Caco-2 (cell line): ENCODE results near the gene PAM. TPM values are rescaled to one million over a fixed set of nuclear protein-coding genes. Genes with fewer than 3 reads are reported as not detected.

Experiments used
- BruUV-seq: library from RNA; stranded (reverse); fragments of 400-500 nt; replicated peaks from 2 replicates; lab custom pipeline; 2021; lab: Mats Ljungman, UMichigan
- CTCF ChIA-PET: fragments of 300-600 bp; sonication (Branson Sonifier 250); formaldehyde crosslinking; loops from one replicate; lab custom pipeline; 2022; ENCODE audit warnings: antibody characterized with exemption; lab: Charles Lee
- POLR2A ChIA-PET: fragments of 300-600 bp; sonication (Branson Sonifier 250); formaldehyde crosslinking; loops from one replicate; lab custom pipeline; 2022; ENCODE audit warnings: antibody characterized with exemption; lab: Charles Lee
- DNase-seq, 2 experiments: peaks; one replicate each; pipeline versions ENCODE4 v3.0.0 to v3.0.0-alpha.2; 2020 to 2022
- H3K27me3 ChIP-seq: replicated peaks from 2 replicates; pipeline ENCODE4 v1.6.0; 2011; ENCODE audit warnings: low read length; ENCODE audit not compliant: control insufficient read depth, insufficient read depth
- H3K36me3 ChIP-seq: 2 replicates; pipeline ENCODE4 v1.5.1; 2011; ENCODE audit warnings: low read length; ENCODE audit not compliant: control insufficient read depth, insufficient read depth
- H3K4me1 ChIP-seq: fragments of 250-450 bp; sonication (Bioruptor Pico); 2 replicates; pipeline ENCODE4 v1.5.1; 2020; ENCODE audit warnings: mild to moderate bottlenecking
- H3K4me3 ChIP-seq: 2 replicates; pipeline ENCODE4 v1.5.1; 2011; ENCODE audit warnings: low read depth, mild to moderate bottlenecking, control low read depth, low read length
- H3K9me3 ChIP-seq: fragments of 250-450 bp; sonication (Bioruptor Pico); 2 replicates; pipeline ENCODE4 v1.5.1; 2020; ENCODE audit warnings: mild to moderate bottlenecking, moderate library complexity
- H3K27ac Mint-ChIP-seq: one replicate; pipeline ENCODE4 v1.8.0; 2022; ENCODE audit warnings: mixed read lengths; ENCODE audit not compliant: unreplicated experiment
- H3K27me3 Mint-ChIP-seq: one replicate; pipeline ENCODE4 v1.8.0; 2022; ENCODE audit warnings: mixed read lengths; ENCODE audit not compliant: insufficient read depth, unreplicated experiment
- H3K36me3 Mint-ChIP-seq: one replicate; pipeline ENCODE4 v1.8.0; 2022; ENCODE audit warnings: mild to moderate bottlenecking, mixed read lengths; ENCODE audit not compliant: insufficient read depth, unreplicated experiment
- H3K4me1 Mint-ChIP-seq: one replicate; pipeline ENCODE4 v1.8.0; 2022; ENCODE audit warnings: low read depth, mixed read lengths; ENCODE audit not compliant: unreplicated experiment
- H3K4me3 Mint-ChIP-seq: one replicate; pipeline ENCODE4 v1.8.0; 2022; ENCODE audit warnings: mild to moderate bottlenecking, moderate library complexity, mixed read lengths; ENCODE audit not compliant: unreplicated experiment
- H3K9me3 Mint-ChIP-seq: one replicate; pipeline ENCODE4 v1.8.0; 2022; ENCODE audit warnings: mixed read lengths; ENCODE audit not compliant: unreplicated experiment
- CTCF ChIP-seq, 2 experiments: fragments of 200-600 bp in 1 of 2; IDR thresholded peaks; 1 replicate in 1 of 2; 2 replicates in 1 of 2; pipeline versions ENCODE4 v1.5.1 to v1.8.0; 2011 to 2022; ENCODE audit warnings: antibody characterized with exemption in 1 of 2, control low read depth in 1 of 2, inconsistent platforms in 1 of 2, low read depth in 1 of 2, low read length in 1 of 2, mild to moderate bottlenecking in 1 of 2, moderate library complexity in 1 of 2; ENCODE audit not compliant: insufficient read depth in 1 of 2, severe bottlenecking in 1 of 2, unreplicated experiment in 1 of 2
- intact Hi-C: fragments of 100-400 bp; cut with micrococcal nuclease; formaldehyde crosslinking; loops from one replicate; pipeline ENCODE4 v1.10.0; 2022; ENCODE audit not compliant: unreplicated experiment
- total RNA-seq: library from RNA; stranded (reverse); gene quantifications from 2 replicates; pipeline ENCODE4 v1.2.3, GENCODE V29; 2022

PAM gene
- total RNA-seq, 1 experiment from 2014 or later: 48.0 TPM

GRCh38 chr5:102850503-102850902 lies 95.4 kb downstream of the PAM start:
- CTCF ChIA-PET: no interaction called here
- no peaks in the 10 kb centered on the region for H3K27me3 ChIP-seq
- Mint-ChIP-seq H3K4me1 (no peaks in the 10 kb centered on the region), H3K27ac (no peak overlapping the region), H3K9me3 (no peaks in the 10 kb centered on the region), H3K4me3 (no peak overlapping the region), H3K27me3 (no peaks in the 10 kb centered on the region), H3K36me3 (no peaks in the 10 kb centered on the region)
- no peak overlapping the region for H3K4me3 ChIP-seq
- H3K9me3 ChIP-seq: no peaks in the 10 kb centered on the region
- POLR2A ChIA-PET: no interaction called here
- no peak for DNase-seq
- no peaks in the 10 kb centered on the region for H3K36me3 ChIP-seq
- no peak for TF ChIP-seq CTCF (IDR thresholded peaks at IDR 0.05; ENCODE audit: insufficient read depth in 1 of 2, low read depth in 1 of 2, low read length in 1 of 2, severe bottlenecking in 1 of 2, unreplicated experiment in 1 of 2)
- no TSS peak for BruUV-seq
- H3K4me1 ChIP-seq: no peaks in the 10 kb centered on the region
- intact Hi-C loops: no loop called here

GRCh38 chr5:102853680-102854079 lies 98.6 kb downstream of the PAM start:
- BruUV-seq: no TSS peak
- Mint-ChIP-seq H3K4me3 (no peak overlapping the region), H3K9me3 (no peaks in the 10 kb centered on the region), H3K4me1 (no peaks in the 10 kb centered on the region), H3K27me3 (no peaks in the 10 kb centered on the region), H3K36me3 (no peaks in the 10 kb centered on the region), H3K27ac (no peak overlapping the region)
- Histone ChIP-seq H3K4me3 (no peak overlapping the region), H3K27me3 (no peaks in the 10 kb centered on the region), H3K4me1 (no peaks in the 10 kb centered on the region), H3K36me3 (no peaks in the 10 kb centered on the region), H3K9me3 (no peaks in the 10 kb centered on the region)
- CTCF ChIA-PET: no interaction called here
- intact Hi-C loops: no loop called here
- TF ChIP-seq CTCF (IDR thresholded peaks at IDR 0.05; ENCODE audit: insufficient read depth in 1 of 2, low read depth in 1 of 2, low read length in 1 of 2, severe bottlenecking in 1 of 2, unreplicated experiment in 1 of 2): no peak
- POLR2A ChIA-PET: no interaction called here
- no peak for DNase-seq

GRCh38 chr5:102855681-102856388 lies 100.7 kb downstream of the PAM start:
- CTCF ChIA-PET: no interaction called here
- no peaks in the 10 kb centered on the region for H3K27me3 Mint-ChIP-seq
- DNase-seq: no peak
- no TSS peak for BruUV-seq
- no peak for TF ChIP-seq CTCF (IDR thresholded peaks at IDR 0.05; ENCODE audit: insufficient read depth in 1 of 2, low read depth in 1 of 2, low read length in 1 of 2, severe bottlenecking in 1 of 2, unreplicated experiment in 1 of 2)
- H3K27me3 ChIP-seq: no peaks in the 10 kb centered on the region
- no peaks in the 10 kb centered on the region for H3K9me3 ChIP-seq
- intact Hi-C loops: no loop called here
- POLR2A ChIA-PET: no interaction called here
- no peak overlapping the region for H3K27ac Mint-ChIP-seq
- no peak overlapping the region for H3K4me3 ChIP-seq
- H3K9me3 Mint-ChIP-seq: no peaks in the 10 kb centered on the region
- H3K4me1 ChIP-seq: no peaks in the 10 kb centered on the region
- H3K4me3 Mint-ChIP-seq: no peak overlapping the region
- no peaks in the 10 kb centered on the region for H3K4me1 Mint-ChIP-seq
- H3K36me3 Mint-ChIP-seq: peaks cover 6% of the 10 kb centered on the region
- no peaks in the 10 kb centered on the region for H3K36me3 ChIP-seq
